Adipose tissue (tissue), 3 donors: Measurements from ENCODE around the gene TP53RK. TPM values are rescaled to one million over a fixed set of nuclear protein-coding genes. Genes with fewer than 3 reads are reported as not detected.

Experiments used
- H3K27ac ChIP-seq: one replicate; pipeline ENCODE4 v1.5.1; 2013; ENCODE audit warnings: low read depth, low read length
- WGBS, 3 donors: extraction: QIAGEN DNeasy Blood & Tissue Kit; methylation state at CpG; one replicate each; pipeline ENCODE4 v1.1.7; 2013; 5-methylcytosine and 5-hydroxymethylcytosine counted together
- polyA plus RNA-seq, 3 donors: library from polyadenylated mRNA; stranded (reverse); fragments of 200-250 nt; gene quantifications; one replicate each; pipeline ENCODE4 v1.2.3, GENCODE V29; 2013
- donor health status: healthy with polysubstance abuse.
- donor health status: Bipolar disorder and iron deficiency.
- donor health status: healthy.

TP53RK gene
- polyA plus RNA-seq, 3 donors, result 3.4 to 9.3 (median 8.3) TPM

- H3K27ac ChIP-seq, result no peak overlapping the region
- WGBS, 3 donors, result 93 to 100% (median 94%) methylated on average over 3 of the region's 3 CpGs
Measured at GRCh38 chr20:46671866-46672542, 17.2 kb downstream of the TP53RK start.

GRCh38 chr20:46670585-46671584 is 18.4 kb downstream of the TP53RK start:
- WGBS, 3 donors, result 17 to 78% (median 67%) methylated on average over 3 of the region's 3 CpGs
- no peak overlapping the region for H3K27ac ChIP-seq

DNA sequence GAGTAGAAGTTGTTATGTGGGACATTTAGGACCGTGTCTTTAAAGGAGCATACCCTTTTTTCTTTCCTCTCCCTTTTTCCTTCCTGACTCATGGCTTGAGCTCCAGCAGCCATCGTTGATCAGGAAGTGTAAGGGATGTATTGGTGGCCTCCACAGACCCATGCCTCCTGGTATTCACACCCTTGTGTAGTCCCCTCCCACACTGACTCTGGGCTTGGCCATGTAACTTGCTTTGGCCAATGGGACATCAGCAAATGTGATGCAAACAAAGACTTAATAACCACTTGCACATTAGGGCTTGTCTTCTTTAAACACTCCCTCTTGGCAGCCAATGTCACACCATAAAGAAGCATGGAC is 19.0 kb downstream of the TP53RK start:
- 76 to 93% (median 79%) methylated on average over 2 of the region's 2 CpGs for WGBS, 3 donors
- no peak overlapping the region for H3K27ac ChIP-seq

DNA sequence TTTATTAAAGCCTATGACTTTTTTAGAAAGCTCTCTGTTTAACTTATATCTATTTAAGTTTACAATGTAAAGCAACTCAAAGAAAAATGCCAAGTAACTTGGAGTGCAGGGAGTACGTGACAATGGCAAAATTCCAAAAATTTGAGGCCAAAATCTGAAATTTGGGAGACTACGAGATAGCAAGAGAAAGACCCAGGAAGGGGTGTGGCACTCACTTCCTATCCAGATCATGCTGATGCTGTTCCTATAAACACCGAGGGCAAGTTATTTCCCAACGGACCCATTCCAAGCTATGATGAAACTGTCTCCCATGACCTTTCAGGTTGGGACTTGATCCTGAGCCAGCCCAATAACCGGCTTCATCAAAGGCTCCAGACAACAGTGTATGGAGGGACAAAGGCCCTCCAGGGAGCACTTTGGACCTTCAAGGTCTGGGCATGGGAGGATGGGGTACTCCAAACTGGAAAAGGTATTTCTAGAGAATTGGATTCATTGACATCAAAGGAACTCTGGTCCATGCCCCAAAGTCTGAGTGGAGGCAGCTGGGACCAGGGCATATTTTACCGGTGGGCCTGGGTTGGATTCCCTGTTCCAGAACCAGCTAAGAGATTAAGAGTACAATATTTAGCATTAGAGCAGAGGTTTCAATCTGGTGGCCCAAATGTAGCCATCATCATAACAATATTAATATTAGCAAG is 22.3 kb downstream of the TP53RK start:
- 68 to 85% (median 70%) methylated on average over 6 of the region's 6 CpGs for WGBS, 3 donors
- no peak overlapping the region for H3K27ac ChIP-seq

DNA sequence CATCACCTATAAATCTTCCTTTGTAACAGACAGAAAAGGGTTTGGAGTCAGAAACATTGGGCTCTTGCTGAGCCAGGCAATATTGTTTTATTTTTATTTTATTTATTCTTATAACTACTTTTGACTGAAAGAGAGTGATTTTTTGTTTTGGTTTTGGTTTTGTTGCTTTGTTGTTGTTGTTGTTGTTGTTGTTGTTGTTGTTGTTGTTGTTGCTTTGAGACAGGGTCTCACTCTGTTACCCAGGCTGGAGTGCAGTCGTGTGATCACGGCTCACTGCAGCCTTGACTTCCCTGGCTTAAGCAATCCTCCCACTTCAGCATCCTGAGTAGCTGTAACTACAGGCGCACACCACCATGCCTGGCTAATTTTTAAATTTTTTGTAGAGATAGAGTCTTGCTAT is 22.9 kb downstream of the TP53RK start:
- WGBS, 3 donors, result 92 to 97% (median 96%) methylated on average over 3 of the region's 3 CpGs
- H3K27ac ChIP-seq, result no peak overlapping the region

DNA sequence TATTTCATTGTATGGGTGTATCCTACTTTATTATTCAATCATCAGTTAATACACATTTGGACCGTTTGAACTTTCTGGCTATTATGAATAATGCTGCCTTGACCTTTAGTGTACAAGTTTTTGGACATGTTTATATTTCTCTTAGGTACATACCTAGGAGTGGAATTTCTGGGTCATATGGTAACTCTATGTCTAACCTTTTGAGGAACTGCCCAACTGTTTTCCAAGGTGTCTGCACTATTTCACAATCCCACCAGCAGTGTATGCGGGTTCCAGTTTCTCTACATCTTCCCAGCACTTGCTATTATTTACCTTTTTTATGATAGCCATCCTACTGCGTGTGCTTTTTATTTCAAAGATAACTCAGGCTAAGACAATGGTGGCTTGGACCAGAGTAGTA is 23.6 kb downstream of the TP53RK start:
- H3K27ac ChIP-seq, result no peak overlapping the region
- WGBS, 3 donors, result 79 to 87% (median 87%) methylated on average over 3 of the region's 3 CpGs

DNA sequence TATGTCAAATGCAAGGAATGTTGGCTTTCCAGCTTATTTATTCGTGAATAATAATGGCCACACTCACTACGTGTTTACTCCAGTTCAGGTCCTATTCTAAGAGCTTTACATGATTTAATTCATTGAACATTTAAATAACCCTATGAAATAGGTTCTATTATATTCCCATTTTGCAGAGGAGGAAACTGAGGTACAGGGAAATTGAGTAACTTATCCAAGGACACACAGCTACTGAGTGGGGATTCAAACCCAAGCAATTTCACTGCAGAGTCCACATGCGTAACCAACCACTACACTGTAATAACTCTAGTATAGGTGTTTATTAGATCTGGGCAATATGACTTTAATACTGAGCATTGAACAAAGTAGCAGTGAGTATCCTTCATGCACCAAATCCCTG is 25.7 kb downstream of the TP53RK start:
- no peak overlapping the region for H3K27ac ChIP-seq
- WGBS, 3 donors, result 97% methylated on average over 3 of the region's 3 CpGs

DNA sequence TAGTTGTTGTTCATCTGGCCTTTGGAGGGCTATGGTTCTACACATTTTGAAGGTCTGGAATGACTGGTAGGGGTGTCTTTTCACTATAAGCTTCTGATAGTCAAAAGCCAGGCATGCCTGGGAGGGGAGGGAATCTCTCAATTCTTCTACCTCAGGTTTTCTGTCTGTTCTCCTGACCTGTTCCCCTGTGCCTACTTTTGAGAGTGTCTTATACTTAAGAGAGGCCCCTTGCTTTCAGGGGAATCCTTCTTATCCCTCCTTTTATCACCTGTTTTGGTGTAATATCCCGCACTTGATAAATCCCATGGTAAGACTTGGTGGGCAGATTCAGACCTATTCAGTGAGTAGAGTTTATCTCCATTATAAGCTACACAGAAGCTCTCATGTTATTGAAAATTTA is 27.6 kb downstream of the TP53RK start:
- 94 to 97% (median 94%) methylated on average over 1 of the region's 1 CpG for WGBS, 3 donors
- no peak overlapping the region for H3K27ac ChIP-seq

- WGBS, 3 donors, result 83 to 88% (median 83%) methylated on average over 4 of the region's 4 CpGs
- H3K27ac ChIP-seq, result no peak overlapping the region
Measured at GRCh38 chr20:46660487-46660886, 28.8 kb downstream of the TP53RK start.

DNA sequence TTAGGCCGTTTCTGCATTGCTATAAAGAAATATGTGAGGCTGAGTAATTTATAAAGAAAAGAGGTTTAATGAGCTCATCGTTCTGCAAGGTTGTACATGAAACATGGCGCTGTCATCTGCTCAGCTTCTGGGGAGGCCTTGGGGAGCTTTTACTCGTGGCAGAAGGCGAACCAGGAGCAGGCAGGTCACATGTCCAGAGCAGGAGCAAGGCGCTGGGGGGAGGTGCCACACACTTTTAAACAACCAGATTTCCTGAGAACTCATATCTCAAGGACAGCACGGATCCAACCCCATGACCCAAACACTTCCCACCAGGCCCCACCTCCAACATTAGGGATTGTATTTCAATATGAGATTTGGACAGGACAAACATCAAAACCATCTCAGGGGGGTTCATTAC is 31.6 kb downstream of the TP53RK start:
- H3K27ac ChIP-seq, result no peak overlapping the region
- WGBS, 3 donors, result 74 to 85% (median 76%) methylated on average over 7 of the region's 7 CpGs

DNA sequence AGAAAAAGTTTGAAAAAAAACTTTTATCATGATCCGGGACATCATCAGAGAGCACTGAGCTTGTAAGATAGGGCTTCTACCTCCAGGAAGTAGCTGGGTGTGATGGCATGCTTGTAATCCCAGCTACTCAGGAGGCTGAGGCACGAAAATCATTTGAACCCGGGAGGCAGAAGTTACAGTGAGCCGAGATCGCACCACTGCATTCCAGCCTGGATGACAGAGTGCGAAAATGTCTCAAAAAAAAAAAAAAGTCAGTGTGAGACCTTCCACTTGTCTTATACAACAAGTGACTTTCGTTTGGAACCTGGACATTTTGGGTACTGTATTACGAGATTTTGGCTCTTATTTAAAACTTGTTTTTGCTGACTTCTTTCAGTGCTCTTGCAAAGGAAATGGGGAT is 32.1 kb downstream of the TP53RK start:
- 87 to 92% (median 92%) methylated on average over 8 of the region's 8 CpGs for WGBS, 3 donors
- H3K27ac ChIP-seq, result no peak overlapping the region

GRCh38 chr20:46652699-46653098 is 36.5 kb downstream of the TP53RK start:
- H3K27ac ChIP-seq, result no peak overlapping the region

GRCh38 chr20:46651091-46651962 is 37.9 kb downstream of the TP53RK start, which contains the start of gene SLC13A3:
TSS of gene SLC13A3 (minus strand) at chr20:46651459. CDS start at chr20:46651421, 38 bp downstream.
- H3K27ac ChIP-seq, result no peak within 1 kb of the TSS
- 18 to 23% (median 19%) methylated on average over 48 to 55 of the region's 55 CpGs for whole genome bisulfite sequencing, 3 donors

DNA sequence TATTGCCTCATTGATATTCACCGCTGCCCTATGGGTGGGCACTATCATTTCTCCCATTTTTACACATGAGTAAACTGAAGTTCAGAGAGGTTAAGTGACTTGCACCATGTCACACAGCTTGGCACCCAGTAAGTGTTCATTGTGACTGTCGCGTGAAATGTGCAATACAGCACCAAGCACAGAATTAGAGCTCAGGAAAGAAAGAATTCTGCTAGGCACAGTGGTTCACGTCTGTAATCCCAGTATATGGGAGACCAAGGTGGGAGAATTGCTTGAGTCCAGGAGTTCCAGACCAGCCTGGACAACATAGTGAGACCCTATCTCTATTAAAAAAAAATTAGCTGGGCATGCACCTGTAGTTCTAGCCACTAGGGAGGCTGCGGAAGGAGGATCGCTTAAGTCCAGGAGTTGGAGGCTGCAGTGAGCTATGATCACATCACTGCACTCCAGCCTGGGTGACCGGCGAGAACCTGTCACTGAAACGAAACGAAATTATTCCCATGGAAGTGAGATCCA is 38.6 kb downstream of the TP53RK start:
- 82 to 90% (median 85%) methylated on average over 10 of the region's 10 CpGs for WGBS, 3 donors
- no peak overlapping the region for H3K27ac ChIP-seq

GRCh38 chr20:46649965-46650542 is 39.2 kb downstream of the TP53RK start:
- H3K27ac ChIP-seq, result no peak overlapping the region
- 91 to 95% (median 92%) methylated on average over 9 of the region's 9 CpGs for WGBS, 3 donors

DNA sequence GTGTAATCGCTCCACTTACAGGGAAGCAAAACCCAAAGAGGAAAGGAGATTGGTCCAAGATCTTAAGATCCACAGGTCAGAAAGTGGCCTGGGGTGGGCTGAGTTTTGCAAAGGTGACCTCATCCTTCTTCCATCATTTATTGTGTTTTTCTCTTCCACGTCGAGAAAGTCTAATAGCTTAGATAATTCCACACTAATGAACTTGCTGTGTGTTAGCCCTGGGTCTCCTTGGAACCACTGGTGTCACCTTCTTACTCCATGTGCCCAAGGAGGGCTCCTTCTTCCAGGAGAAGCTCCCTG is 39.6 kb downstream of the TP53RK start:
- H3K27ac ChIP-seq, result no peak overlapping the region
- 66 to 68% (median 68%) methylated on average over 3 of the region's 3 CpGs for WGBS, 3 donors

DNA sequence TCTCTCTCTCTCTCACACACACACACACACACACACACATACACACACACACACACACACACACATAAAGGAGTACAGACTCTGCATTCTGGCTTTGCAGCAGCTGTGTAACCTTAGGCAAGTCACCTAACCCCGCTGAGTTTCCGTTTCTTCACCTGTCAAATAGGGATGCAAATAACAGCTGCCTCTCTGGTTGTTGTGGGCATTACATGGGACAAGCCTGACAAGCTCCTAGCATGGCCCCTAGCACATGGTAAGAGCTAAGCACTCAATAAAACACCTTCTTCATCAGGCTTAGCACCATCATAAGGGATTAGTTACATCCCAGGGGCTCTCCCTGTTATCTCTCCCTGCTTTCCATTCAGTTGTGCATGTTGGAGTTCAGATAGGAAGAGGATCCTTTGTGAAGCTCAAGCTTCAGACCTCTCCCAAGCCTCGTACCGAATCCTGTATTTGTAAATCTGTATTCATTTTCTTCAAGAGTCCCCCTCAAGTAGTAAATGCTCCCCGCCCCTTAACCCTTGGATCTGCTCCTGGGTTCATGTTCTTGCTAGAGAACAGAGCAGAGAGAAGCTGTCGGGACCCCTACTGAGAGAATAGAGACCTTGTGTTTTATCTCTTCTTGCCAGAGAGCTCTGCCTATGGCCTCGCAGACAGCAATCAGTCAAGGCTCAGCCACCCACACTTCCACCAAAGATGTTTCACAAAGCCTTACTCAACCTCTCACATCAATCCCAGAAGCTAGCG is 40.2 kb downstream of the TP53RK start:
- 77 to 78% (median 78%) methylated on average over 8 of the region's 8 CpGs for WGBS, 3 donors
- H3K27ac ChIP-seq, result no peak overlapping the region
